Peyer's patch (tissue), 4 donors: ENCODE measurements around the gene CDH4. TPM values are rescaled to one million over a fixed set of nuclear protein-coding genes. Genes with fewer than 3 reads are reported as not detected.

Experiments used
- DNase-seq, 3 donors: peaks; one replicate each; pipeline ENCODE4 v3.0.0-alpha.2; 2017 to 2019
- H3K27ac ChIP-seq, 4 donors: fragments of 200-600 bp; sonication (generic); one replicate each; pipeline ENCODE4 v1.5.1; 2016 to 2019
- H3K27me3 ChIP-seq, 2 donors: fragments of 200-600 bp; sonication (generic); one replicate each; pipeline ENCODE4 v1.5.1; 2019
- H3K36me3 ChIP-seq, 3 donors: fragments of 200-600 bp; sonication (generic); one replicate each; pipeline ENCODE4 v1.5.1; 2016 to 2019
- H3K4me1 ChIP-seq, 4 donors: fragments of 200-600 bp; sonication (generic); one replicate each; pipeline ENCODE4 v1.5.1; 2016 to 2019
- H3K4me3 ChIP-seq, 4 donors: fragments of 200-600 bp; sonication (generic); 1 replicate in 3 of 4; 2 replicates in 1 of 4; pipeline ENCODE4 v1.5.1; 2016 to 2019; ENCODE audit warnings: mild to moderate bottlenecking in 1 of 4
- H3K9me3 ChIP-seq, 4 donors: fragments of 200-600 bp; sonication (generic); one replicate each; pipeline ENCODE4 v1.5.1; 2016 to 2019; ENCODE audit warnings: mild to moderate bottlenecking in 1 of 4
- CTCF ChIP-seq, 6 experiments: fragments of 450-650 bp in 4 of 6; fragments of 200-600 bp in 2 of 6; sonication (generic) in 1 of 6; IDR thresholded peaks; one replicate each; pipeline ENCODE4 v1.5.1; 2017 to 2019; ENCODE audit warnings: antibody characterized with exemption in 6 of 6, mild to moderate bottlenecking in 3 of 6, moderate library complexity in 1 of 6
- POLR2A ChIP-seq, 2 donors: fragments of 450-650 bp; IDR thresholded peaks; one replicate each; pipeline ENCODE4 v1.5.1; 2017; ENCODE audit warnings: antibody characterized with exemption in 2 of 2, mild to moderate bottlenecking in 2 of 2, moderate library complexity in 2 of 2
- total RNA-seq, 4 donors: library from RNA; depleted of rRNA; stranded (reverse); fragments of >200 nt; gene quantifications; one replicate each; pipeline ENCODE4 v1.1.0, GENCODE V29; 2016

Gene CDH4
- total RNA-seq, 4 donors from 2014 or later: 0.27 TPM; not detected in 3

- Histone ChIP-seq H3K27ac (no peak overlapping the region), H3K9me3 (no peaks in the 10 kb centered on the region), H3K27me3 (no peaks in the 10 kb centered on the region), H3K4me3 (no peak overlapping the region), H3K36me3 (no peaks in the 10 kb centered on the region), H3K4me1 (no peaks in the 10 kb centered on the region)
- no peak for DNase-seq
- TF ChIP-seq CTCF (IDR thresholded peaks at IDR 0.05): no peak
- TF ChIP-seq POLR2A (IDR thresholded peaks at IDR 0.05): no peak
Measured at GRCh38 chr20:61524951-61525666, 273.0 kb downstream of the CDH4 start.

DNA sequence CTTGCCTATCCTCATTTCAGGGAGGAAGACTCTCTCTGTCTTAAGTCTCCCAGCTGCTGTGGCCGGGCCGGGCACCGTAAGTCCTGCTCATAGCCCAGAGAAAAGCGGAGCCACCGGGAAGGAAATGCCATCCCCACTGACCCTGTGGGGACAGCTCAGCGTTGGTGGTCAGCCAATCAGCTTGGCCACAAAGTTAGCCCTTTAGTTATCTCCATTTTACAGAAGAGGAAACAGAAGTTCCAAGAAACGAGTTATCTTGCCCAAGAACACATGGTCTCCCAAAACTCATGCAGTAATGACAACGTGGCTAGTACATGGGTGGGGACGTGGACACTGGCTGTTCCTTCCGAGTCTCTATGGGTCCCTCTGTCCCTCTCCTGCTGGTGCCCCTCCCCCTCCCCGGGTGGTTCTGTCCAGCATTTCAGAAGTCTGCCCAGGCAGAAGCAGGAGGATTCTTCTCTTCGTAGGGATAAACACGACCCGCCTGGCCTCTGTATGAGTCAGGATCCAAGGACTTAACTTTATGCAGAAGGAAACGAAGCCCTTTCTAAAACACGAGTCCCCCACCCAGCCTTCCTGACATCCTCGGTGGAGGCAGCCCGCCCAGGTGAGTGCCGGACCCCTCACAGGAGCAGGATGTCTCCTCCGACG is 273.8 kb downstream of the CDH4 start:
- Histone ChIP-seq H3K4me3 (no peak overlapping the region), H3K9me3 (no peaks in the 10 kb centered on the region), H3K4me1 (no peaks in the 10 kb centered on the region), H3K36me3 (no peaks in the 10 kb centered on the region), H3K27me3 (no peaks in the 10 kb centered on the region), H3K27ac (no peak overlapping the region)
- TF ChIP-seq POLR2A (IDR thresholded peaks at IDR 0.05): no peak
- TF ChIP-seq CTCF (IDR thresholded peaks at IDR 0.05): no peak
- no peak for DNase-seq

DNA sequence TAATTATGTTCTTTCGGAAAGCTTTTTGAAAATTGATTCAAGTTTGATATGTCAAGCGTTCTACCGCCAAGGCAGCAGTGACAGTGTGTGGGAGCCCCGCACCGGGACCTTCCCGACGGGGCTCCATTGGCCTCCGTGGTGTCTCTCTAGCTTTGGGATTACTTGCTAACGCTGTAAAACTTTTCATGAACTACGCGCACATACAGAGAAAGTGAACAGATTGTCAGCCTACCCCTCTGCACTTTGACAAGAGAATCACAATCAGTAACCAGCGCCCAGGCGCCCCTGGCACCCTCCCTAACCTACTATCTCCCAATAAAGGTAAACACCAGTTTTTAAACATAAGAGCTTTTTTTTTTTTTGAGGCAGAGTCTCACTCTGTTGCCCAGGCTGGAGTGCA is 274.8 kb downstream of the CDH4 start:
- Histone ChIP-seq H3K36me3 (no peaks in the 10 kb centered on the region), H3K4me1 (no peaks in the 10 kb centered on the region), H3K9me3 (no peaks in the 10 kb centered on the region), H3K4me3 (no peak overlapping the region), H3K27me3 (no peaks in the 10 kb centered on the region), H3K27ac (no peak overlapping the region)
- TF ChIP-seq POLR2A (IDR thresholded peaks at IDR 0.05) (no peak), CTCF (IDR thresholded peaks at IDR 0.05) (no peak)
- DNase-seq: no peak

GRCh38 chr20:61527626-61528025 is 275.6 kb downstream of the CDH4 start:
- no peaks in the 10 kb centered on the region for H3K27me3 ChIP-seq
- no peak for DNase-seq

DNA sequence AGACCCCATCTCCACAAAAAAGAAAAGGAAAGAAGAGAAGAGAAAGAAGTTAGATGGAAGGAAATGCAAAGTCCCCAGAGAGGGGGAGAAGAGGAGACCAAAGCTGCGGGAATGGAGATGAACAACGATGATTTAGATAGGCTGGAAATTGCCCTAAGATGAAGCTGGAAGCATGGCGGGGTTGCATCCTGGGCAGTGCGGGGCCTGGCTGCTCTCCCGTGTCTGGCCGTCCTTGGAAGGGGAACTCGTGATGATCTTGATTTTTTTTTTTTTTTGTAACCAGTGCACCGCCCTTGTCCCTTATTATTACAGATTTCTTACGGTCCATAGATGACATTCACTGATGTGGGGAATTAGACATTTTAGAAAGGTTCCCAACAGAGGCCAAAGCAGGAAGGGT is 276.5 kb downstream of the CDH4 start:
- no peak overlapping the region for H3K4me3 ChIP-seq
- H3K36me3 ChIP-seq: no peaks in the 10 kb centered on the region
- H3K27ac ChIP-seq: no peak overlapping the region
- no peaks in the 10 kb centered on the region for H3K27me3 ChIP-seq
- no peaks in the 10 kb centered on the region for H3K4me1 ChIP-seq
- no peaks in the 10 kb centered on the region for H3K9me3 ChIP-seq
- DNase-seq: peak in 1 of 3 donors; percentile 2
- TF ChIP-seq POLR2A (IDR thresholded peaks at IDR 0.05): no peak
- TF ChIP-seq CTCF (IDR thresholded peaks at IDR 0.05): no peak

More at GRCh38 chr20:61527626-61528025, 275.6 kb downstream of the CDH4 start:
- TF ChIP-seq POLR2A (IDR thresholded peaks at IDR 0.05) (no peak), CTCF (IDR thresholded peaks at IDR 0.05) (no peak)
- H3K36me3 ChIP-seq: no peaks in the 10 kb centered on the region
- H3K9me3 ChIP-seq: no peaks in the 10 kb centered on the region
- no peaks in the 10 kb centered on the region for H3K4me1 ChIP-seq
- no peak overlapping the region for H3K4me3 ChIP-seq
- H3K27ac ChIP-seq: no peak overlapping the region
